ENCODE results near the gene TMEM63C.
A peak's percentile ranks its signal among the peaks of the same experiment; 100 is the strongest.

TMEM63C gene

DNA sequence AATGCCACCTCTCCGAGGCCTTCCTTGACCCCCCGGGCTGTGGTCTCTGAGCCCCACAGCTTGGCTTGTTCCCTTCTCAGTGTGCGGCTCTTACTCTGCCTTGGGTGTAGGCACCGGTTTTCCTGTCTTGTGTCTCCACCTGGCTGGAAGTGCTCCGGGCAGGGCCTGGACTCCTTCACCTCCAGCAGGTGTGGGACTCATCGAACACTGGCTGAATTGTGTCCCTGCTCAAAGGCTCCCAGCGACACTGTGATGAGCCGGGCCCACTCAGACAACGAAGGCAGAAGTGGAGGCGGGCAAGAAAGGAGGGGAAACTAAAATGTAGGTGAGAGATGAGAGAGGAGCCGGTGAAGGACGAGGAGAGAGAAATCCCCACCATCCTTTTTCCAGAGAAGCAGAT lies 18.0 kb downstream of the TMEM63C start:
- DNase-seq: no peak

DNA sequence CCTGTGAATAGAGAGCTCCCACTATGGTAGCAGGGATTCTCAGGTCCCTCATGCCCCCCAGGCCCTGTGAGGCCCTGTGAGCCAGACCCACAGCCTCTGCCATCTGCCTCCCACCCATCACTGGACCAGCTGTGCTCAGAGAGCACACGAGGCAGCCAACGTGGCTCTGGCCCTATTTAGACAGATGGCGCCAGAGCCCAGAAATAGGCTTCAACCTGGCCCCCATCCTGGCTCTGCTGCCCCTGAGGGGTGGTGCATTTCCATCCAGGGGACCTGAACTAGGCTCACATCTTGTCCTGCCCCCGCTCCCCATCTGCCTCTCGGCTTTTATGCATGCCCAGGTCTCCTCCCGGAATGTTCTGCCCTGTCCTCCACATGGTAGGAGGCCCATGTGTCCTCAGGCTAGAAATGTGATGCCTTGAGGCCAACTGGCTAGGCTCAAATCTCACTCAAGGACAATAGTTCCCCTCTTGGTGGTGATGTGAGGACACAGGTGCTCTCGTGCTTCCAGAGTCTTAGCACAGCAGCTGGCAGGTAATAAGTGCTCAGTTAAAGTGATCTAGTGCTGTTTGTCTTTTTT lies 18.9 kb downstream of the TMEM63C start:
- no peak for DNase-seq

DNA sequence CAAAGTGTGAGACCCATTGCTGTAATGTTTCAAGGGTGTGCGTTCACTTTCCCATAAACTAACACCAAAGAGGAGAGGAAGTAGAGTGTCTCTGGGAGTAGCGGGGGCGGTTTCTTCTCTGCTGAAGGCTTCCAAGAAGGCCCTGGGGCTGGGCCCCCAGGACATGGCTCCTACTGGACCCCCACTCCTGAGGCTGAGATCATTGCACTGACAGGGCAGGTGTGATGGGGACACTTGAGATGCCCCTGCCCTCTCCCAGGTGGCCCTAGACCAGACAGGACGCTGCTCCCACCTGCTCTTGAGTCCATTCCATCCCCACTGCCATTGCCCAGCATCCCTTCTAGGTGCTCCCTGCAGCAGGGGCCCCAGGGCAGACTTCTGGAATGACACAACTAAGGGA lies 20.1 kb downstream of the TMEM63C start:
- DNase-seq: no peak

DNA sequence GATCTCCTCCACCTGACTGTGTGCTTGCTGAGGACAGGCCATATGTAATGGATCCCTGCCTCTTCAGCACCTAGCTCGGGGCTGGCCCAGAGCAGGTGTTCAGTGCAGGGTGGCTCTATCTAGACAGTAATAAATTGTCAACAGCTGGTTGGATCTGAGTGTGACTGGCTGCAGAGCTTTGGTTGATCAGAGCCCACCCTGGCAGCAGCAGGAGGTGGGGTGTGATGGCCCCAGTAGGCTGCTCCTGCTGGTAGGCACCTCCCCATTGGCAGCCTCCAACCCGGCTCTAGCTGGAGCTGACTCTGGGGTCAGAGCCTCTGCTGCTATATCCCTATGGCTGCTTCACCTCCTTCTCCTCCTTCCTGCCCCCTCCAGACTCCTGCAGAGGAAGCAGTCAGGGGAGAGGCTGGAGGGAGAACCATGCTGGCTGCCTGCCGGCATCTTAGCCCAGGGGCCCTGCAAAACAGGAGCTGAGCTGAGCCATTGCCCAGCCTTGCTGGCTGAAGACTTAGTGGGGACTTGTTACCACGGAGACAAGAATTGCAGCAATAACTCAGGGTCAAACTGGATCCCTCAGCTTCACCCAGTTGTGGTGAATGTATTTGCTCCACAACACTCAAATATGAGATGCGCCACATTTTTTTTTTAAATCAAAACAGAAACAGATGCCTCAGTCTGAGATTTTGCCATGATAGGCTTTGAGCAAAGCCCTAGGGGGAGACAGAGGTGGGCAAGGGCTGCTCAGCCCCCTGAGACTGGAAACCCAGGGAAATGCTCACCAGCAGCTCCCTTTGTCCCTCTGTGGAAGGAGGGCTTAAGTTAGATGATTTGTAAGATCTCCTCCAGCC lies 22.2 kb downstream of the TMEM63C start:
- DNase-seq: no peak

DNA sequence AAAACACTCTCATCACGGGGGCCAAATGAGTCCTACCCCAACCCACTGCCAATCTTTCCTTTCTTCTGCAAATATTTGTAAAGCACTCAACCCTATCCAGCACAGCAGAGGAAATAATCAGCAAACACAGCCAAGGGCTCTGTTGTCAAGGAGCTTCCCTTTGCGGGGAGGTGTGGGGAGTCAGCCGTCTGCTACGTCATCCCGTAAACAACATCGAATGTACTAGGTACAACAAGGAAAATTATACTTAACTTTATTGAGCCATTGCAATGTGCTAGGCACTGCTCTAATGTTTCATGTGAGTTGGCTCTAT lies 22.8 kb downstream of the TMEM63C start:
- DNase-seq: no peak

DNA sequence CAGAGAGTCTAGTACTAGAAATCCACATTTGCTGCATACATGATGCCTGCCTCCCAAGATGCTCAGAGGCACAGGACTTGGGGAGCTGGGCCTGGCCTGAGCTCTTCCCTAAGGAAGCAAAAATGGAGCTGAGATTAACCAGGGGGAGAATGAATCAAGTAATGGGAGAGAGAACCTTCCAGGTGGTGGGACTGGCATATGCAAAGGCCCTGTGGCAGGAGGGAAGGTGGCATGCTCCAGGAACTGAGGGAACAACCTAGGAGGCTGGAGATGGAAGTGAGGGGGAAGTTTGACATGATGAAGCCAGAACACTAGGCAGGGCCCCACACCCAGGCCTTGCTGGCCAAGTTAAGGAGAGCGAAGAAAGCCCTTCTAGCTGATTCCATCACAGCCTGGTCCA lies 23.3 kb downstream of the TMEM63C start:
- DNase-seq: no peak

DNA sequence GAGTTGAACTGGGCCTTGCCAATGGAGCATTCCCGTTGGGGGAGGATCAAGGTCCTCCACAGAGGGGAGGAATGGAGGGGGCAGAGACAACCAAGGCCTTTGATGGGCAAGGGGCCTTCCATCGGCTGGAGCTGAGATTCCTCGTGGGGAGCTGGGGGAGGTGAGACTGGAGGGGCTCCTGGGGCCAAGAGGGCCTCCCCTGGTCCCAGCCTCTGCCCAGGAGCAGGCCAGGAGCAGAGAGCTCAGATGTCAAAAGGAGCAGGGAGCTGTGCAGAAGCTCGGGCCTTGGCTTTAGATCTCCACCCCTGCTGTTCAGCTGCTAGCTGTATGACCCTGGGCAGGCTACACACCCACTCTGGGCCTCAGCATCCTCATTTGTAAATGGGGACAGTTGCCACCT lies 24.0 kb downstream of the TMEM63C start:
- no peak for DNase-seq

DNA sequence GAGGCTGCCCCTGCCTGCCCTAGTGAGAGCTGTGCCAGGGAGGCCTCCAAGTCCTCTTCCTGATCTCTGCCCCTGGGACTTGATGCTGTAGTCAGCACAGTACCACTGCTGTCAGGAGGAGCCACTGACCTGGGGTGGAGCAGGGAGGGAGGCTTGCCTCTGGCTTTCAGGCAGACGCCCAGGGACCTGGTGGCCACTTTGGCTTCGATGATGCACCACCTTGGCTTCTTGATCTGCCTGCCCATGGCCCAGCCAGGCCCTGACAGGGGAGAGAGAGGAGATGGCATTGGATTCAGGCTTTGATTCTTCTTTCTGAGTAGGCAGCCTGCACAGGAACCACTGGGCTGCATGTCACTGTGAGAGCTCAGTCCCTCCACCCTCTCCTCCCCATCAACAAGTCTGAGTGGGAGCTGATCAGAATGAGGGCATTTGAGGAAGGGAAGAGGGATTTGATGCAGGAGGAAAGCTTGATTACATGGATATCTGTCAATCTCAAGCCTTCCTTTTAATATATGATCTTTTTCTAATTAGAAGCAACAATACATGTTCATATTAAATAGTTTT lies 24.7 kb downstream of the TMEM63C start:
- DNase-seq: no peak

DNA sequence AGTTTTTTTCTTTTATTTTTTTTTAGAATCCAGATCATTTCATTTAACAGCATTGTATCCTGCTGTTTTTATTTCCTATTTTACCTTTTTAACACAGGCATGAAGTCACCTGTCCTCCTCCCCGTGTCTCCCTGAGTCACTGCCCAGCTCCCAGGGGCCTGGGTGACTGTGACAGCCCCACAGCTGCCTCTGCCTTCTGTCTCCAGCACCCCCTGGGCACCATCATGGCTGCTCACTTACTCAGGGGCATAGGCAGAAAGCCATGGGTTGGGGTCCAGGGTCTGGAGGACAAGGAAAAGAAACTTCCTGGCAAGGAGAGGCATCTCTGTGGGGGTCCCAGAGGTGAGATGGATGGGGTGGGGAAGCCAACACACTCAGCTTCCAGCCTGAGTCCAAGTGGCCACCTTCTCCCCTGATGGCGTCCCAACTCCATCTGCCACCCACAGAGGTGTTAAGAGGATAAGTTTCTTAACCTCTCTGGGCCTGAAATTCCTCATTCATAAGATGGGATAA lies 25.3 kb downstream of the TMEM63C start:
- DNase-seq: no peak

DNA sequence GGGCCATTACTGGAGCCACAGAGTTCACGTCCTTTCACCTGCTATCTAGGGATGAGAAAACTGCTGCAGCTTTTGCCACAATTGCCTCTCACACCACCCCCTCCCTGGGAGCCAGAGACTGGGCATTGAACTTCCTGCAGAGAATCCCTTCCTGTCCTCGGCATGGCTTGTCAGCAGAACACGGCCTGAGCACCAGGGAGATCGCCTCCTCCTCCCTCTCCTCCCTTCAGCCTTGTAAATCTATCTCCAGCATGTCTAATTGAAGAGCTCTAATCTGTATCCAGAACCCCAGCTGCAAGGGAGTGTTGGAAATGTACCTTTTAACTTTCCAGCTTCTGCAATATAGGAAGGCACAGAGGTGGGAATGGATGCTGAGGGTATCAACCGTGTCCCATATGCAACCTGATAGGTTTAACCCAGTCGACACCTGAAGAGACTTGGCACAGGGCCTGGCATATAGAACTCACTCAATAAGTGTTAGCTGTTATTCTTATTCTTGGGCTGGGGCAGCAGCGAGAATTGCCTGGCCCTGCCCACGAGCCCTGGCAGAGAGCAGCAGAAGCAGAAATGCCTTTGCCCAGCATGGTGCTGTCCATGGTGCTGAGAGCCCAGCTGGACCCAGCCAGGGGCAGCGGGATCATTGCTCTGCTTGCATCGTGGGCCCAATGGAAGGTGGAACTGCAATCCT lies 26.8 kb downstream of the TMEM63C start:
- DNase-seq: peak; percentile 73

DNA sequence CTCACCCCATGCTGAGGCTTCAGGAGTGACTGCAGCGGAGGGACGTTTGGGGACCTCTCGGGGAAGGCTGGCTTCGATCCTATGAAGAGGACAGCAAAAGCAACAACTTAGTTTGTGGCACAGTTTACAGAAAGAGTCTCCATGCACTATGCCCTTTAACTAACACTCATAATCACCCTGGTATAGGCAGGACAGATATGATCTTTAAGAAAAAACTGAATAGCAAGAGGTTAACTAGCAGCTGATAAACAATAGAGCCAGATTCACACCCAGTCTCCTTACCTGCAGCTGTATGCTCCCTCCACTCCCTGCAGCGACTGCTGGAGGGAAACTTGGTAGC lies 27.4 kb downstream of the TMEM63C start:
- DNase-seq: no peak

DNA sequence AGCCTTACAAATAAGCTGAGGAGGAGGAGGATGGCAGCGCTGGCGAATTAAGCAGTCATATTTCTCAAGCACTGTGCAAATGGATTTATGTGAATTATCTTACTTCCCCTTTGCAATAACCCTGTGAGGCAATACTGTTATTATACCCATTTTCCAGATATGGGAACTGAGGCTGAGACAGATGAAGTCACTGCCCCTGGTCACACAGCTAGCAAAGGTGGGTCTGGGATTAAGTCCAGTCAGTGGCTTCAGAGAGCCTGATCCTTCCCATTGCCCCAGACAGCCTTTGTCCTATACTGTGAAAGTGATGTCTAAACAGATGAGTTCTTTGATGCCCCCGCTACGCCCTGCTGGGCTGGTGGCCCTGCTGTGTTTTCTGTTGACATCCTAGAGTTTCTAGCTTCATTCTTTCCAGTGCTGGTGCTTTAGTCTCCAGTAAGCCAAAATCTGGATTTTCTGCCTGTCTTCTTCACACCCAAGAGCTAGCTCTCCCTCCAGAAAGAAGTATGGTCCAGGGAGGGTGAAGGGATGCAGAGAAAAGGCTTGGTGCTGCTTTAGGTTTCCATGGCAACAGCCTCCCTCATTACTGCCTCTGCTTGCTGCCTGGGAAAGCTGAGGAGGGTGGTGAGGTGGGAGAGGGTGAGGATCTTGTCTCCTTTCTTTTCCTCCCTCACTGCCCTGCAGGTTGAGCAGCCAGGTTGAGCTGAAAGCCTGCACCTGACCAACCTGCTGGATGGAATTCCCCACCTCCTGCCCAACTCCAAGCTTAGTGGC lies 30.7 kb downstream of the TMEM63C start:
- DNase-seq: no peak

DNA sequence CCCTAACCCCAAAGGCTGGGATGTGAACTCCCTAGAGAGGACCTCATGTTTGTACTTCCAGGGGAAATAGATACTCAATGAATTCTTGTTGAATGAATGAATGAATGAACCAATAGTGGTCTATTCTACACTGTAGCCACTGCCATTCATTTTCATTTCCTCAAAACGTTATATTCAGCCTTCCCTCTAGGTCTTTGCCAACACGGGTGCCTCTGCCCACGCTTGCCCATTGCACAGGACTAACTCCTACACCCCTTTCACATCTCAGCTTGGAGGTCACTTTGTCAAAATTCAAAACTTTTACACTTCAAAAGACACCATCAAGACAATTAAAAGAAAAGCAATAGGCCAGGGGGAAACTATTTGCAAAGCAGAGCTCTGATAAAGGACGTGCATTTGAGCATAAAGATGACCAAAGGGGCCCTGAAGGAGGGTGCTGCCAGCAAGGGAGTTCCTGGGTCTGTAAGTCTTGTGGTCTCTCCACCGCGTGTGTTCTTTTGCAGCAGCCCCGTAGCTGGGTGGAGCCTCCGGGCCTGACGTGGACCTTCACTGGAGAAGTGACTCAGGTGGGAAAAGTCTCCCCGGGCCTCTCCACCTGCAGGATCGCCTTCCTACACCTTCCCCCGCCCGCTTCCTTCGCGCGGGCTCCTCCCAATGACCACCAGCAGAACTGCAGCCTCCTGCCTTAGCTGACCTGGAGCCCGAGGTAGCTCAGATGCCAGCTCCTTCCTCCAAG lies 31.5 kb downstream of the TMEM63C start:
- no peak for DNase-seq

DNA sequence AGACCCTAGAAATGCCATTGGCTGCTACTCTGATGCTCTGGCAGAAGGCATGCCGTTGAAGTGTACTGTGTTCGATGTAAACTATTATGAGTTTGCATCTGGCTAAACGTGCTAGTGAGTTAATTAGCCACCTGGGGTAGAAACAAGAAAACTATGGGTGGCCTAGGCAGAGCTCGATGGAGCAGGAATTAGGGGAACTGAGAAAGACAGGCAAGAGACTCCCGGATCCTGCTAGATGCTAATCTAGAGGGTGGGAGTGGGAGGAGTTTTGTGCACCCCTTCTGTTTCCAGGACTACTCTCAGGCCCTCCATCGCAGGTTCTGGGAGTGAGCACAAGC lies 32.0 kb downstream of the TMEM63C start:
- no peak for DNase-seq

DNA sequence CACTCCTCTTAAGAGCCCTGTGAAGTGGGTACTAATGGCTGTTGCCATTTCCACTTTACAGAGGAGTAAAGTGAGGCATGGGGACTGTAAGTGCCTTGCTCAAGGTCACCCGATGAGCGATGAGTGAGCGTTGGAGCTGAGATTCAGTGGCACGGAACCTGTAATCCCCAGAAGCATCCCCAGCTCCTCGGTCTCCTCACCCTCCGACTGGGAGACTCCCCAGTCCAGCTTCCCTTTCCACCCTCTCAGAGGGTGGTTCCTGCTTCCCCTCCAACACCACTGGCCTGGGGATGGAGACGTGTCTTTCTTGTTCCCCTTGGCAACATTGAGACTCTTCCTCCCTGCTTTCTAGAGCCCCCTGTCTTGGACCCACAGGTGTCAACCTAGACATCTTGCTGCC lies 32.6 kb downstream of the TMEM63C start:
- DNase-seq: no peak

DNA sequence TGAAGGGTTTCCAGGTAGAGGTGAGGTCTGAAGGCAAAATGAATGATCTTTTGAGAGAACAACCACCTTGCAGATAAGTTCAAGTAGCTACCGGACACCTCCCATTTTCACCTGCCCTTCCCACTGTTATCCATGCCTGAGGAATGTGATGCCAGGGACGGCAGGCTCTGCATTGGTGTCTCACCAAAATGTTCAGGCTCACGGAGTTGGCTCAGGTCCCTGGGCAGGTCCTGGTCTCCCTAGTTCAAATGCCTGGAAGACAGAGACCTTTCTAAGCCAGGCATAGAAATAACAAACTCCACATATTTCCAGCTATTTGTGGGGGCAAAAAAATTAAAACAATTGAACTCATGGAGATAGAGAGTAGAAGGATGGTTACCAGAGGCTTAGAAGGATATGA lies 36.0 kb downstream of the TMEM63C start:
- no peak for DNase-seq

DNA sequence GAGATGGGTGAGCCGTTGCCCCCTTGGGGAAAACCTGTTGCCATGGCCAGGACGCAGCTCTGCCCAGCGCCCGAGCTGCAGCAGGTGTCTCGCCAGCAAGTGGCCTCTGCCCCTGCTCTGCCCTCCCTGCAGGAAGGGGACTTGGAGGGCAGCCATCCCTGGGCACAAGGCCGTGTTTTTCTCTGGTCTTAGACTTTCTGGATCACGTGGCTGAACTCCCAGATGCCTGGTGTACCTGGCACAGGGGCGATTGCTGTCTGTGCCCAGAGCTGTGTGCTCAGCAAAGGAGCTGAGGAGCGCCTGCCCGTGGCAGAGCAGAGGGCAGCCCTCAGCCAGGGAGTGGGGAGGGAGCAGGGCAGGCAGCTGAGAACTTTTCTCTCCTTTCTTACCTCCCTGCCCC lies 38.0 kb downstream of the TMEM63C start:
- no peak for DNase-seq

DNA sequence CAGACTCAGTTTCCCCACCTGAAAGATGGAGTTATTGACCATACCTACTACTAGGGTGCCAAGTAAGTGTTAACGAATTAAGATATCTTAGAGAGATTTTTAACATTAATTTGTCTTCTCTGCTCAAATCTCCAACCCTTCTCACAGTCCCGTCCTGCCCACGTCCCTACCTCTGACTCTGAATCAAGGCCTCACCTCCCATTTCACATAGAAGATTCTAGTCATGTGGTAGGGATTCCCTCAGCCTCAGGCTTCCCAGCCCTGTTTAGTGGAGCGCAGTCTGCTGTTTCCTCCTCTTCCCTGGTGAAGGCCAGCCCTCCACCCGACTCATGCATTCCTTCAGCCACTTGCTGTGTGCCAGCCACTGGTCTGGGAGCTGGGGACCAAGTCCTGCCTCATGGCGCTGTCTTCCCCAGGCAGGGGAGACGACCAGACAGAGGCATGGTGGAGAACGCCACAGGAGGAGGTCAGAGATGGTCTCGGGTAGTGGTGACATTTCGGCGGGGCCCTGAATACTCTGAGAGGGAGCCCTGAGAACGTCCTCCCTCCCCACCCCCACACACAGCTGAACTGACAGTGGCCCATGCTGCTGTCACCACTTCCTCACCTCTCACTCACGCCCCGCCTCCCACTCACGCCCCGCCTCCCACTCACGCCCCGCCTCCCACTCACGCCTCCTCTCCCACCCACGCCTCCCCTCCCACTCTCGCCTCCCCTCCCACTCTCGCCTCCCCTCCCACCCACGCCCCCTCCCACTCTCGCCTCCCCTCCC lies 38.8 kb downstream of the TMEM63C start:
- no peak for DNase-seq

DNA sequence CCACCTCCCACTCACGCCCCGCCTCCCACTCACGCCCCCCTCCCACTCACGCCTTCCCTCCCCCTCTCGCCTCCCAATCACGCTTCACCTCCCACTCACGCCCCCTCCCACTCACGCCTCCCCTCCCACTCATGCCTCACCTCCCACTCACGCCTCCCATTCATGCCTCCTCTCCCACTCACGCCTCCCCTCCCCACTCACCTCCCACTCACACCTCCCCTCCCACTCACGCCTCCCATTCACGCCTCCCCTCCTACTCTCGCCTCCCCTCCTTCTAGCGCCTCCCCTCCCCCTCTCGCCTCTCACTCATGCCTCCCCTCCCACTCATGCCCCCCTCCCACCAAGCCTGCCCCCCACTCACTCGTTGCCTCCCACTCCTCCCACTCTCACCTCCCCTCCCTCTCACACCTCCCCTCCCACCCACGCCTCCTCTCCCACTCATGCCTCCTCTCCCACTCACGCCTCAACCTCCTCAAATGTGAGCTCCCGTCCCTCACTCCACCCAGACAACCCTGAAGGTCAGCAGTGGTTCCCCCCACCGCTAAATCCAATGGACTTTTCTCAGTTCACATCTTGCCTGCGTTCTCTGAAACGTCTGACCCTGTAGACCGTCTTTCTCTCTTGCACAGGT lies 39.8 kb downstream of the TMEM63C start:
- DNase-seq: no peak

DNA sequence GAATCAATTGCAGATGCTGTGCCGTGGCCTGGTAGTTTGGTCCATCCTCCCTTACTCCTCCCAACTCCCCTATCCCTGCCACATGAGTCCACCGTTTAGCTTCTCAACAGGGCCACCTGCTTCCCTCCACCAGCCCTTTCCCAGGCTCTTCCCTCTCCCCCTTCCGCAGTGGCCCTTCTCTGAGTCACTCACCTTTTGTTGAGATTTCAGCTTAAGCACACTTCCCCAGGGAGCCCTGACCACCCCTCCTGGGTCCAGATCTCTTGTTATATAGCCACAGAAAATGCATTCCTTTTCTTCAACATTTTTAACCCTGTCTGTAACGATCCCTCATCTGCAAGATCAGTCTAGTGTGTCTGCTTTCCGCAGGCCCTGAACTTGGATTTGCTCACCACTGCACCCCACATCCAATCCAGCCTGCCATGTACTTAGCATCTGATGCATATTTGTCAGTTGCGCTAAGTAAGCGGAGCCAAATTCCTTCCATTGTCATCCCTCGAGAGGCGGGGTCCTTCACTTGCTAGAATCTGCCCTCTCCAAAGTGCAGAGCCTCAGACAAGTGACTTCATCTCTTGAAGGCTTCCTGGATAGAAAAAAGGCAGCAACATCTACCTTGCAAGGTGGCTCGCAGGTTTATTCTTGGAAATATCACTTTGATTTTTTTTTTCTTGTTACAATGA lies 41.1 kb downstream of the TMEM63C start:
- no peak for DNase-seq

DNA sequence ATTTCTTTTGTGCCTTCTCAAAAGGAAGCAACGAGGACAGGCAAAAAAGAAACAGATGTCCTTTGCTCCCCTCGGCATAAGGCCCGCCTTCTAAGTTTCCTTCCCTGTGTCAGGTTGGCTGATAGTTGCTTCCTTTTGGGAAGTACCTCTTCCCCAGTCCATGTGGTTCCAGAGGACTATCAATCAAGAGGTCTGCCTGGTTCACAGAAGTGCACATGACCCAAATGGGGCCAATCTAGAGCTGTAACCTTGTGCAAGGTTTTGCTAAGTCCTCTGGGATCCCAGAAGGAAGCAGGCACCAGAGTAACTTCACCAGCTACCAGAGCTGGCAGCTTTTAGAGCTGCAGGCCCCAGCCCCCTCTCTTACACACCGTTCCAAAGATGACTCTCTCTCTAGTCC lies 42.6 kb downstream of the TMEM63C start:
- DNase-seq: no peak

All from left hindlimb (tissue), 1 donor.